ENCODE results near the gene FOXP1. TPM values are rescaled to one million over a fixed set of nuclear protein-coding genes. Genes with fewer than 3 reads are reported as not detected.

The FOXP1 gene
- total and polyA plus RNA-seq, 8 donors = 12.3 to 215 (median 117) TPM

GRCh38 chr3:71330909-71331308 is 252.6 kb downstream of the FOXP1 start:
- WGBS, 5 donors = 90 to 98% (median 94%) methylated on average over 10 to 18 of the region's 18 CpGs
- H3K9me3 ChIP-seq = no peaks in the 10 kb centered on the region
- H3K36me3 ChIP-seq = peaks cover 0 to 13% (median 8%) of the 10 kb centered on the region in 4 donors
- H3K27me3 ChIP-seq = no peaks in the 10 kb centered on the region
- H3K4me1 ChIP-seq = peaks cover 0 to 9% (median 0%) of the 10 kb centered on the region in 4 donors
- TF ChIP-seq EP300 (IDR thresholded peaks at IDR 0.05) (no peak), POLR2A (IDR thresholded peaks at IDR 0.05) (no peak), CTCF (IDR thresholded peaks at IDR 0.05) (no peak), POLR2AphosphoS5 (IDR thresholded peaks at IDR 0.05) (no peak)
- H3K27ac ChIP-seq = no peak overlapping the region
- intact Hi-C loops (cut with DNase I; ENCODE audit: low total_unique reads) = no loop called here
- no peak overlapping the region for H3K4me3 ChIP-seq
- no peak for DNase-seq

GRCh38 chr3:71330505-71330904 is 253.0 kb downstream of the FOXP1 start:
- peaks cover 0 to 11% (median 0%) of the 10 kb centered on the region in 4 donors for H3K4me1 ChIP-seq
- WGBS, 5 donors = 93 to 99% (median 95%) methylated on average over 1 of the region's 1 CpG
- no peaks in the 10 kb centered on the region for H3K27me3 ChIP-seq
- no peak overlapping the region for H3K27ac ChIP-seq
- intact Hi-C loops (cut with DNase I; ENCODE audit: low total_unique reads) = no loop called here
- no peak for DNase-seq
- peaks cover 0 to 13% (median 8%) of the 10 kb centered on the region in 4 donors for H3K36me3 ChIP-seq
- no peak overlapping the region for H3K4me3 ChIP-seq
- no peaks in the 10 kb centered on the region for H3K9me3 ChIP-seq
- TF ChIP-seq EP300 (IDR thresholded peaks at IDR 0.05) (no peak), POLR2AphosphoS5 (IDR thresholded peaks at IDR 0.05) (no peak), CTCF (IDR thresholded peaks at IDR 0.05) (no peak), POLR2A (IDR thresholded peaks at IDR 0.05) (no peak)

GRCh38 chr3:71329817-71330216 is 253.7 kb downstream of the FOXP1 start:
- intact Hi-C loops (cut with DNase I; ENCODE audit: low total_unique reads) = no loop called here
- no peaks in the 10 kb centered on the region for H3K9me3 ChIP-seq
- no peaks in the 10 kb centered on the region for H3K27me3 ChIP-seq
- no peak for DNase-seq
- WGBS, 5 donors = 45 to 67% (median 59%) methylated on average over 1 of the region's 1 CpG
- H3K27ac ChIP-seq = no peak overlapping the region
- H3K36me3 ChIP-seq = peaks cover 0 to 13% (median 8%) of the 10 kb centered on the region in 4 donors
- H3K4me1 ChIP-seq = peaks cover 0 to 11% (median 0%) of the 10 kb centered on the region in 4 donors
- no peak overlapping the region for H3K4me3 ChIP-seq
- TF ChIP-seq CTCF (IDR thresholded peaks at IDR 0.05) (no peak), POLR2AphosphoS5 (IDR thresholded peaks at IDR 0.05) (no peak), EP300 (IDR thresholded peaks at IDR 0.05) (no peak), POLR2A (IDR thresholded peaks at IDR 0.05) (no peak)

GRCh38 chr3:71328926-71329325 is 254.6 kb downstream of the FOXP1 start:
- no peak overlapping the region for H3K4me3 ChIP-seq
- peaks cover 0 to 13% (median 6%) of the 10 kb centered on the region in 4 donors for H3K36me3 ChIP-seq
- DNase-seq = no peak
- H3K27me3 ChIP-seq = no peaks in the 10 kb centered on the region
- H3K27ac ChIP-seq = no peak overlapping the region
- 91 to 98% (median 96%) methylated on average over 5 to 8 of the region's 8 CpGs for WGBS, 5 donors
- TF ChIP-seq EP300 (IDR thresholded peaks at IDR 0.05) (no peak), POLR2AphosphoS5 (IDR thresholded peaks at IDR 0.05) (no peak)
- intact Hi-C loops (cut with DNase I; ENCODE audit: low total_unique reads) = no loop called here
- H3K4me1 ChIP-seq = peaks cover 0 to 11% (median 0%) of the 10 kb centered on the region in 4 donors
- no peaks in the 10 kb centered on the region for H3K9me3 ChIP-seq

- no peak overlapping the region for H3K27ac ChIP-seq
- H3K4me3 ChIP-seq = no peak overlapping the region
- intact Hi-C loops (cut with DNase I; ENCODE audit: low total_unique reads) = no loop called here
- TF ChIP-seq EP300 (IDR thresholded peaks at IDR 0.05) (no peak), POLR2A (IDR thresholded peaks at IDR 0.05) (no peak), CTCF (IDR thresholded peaks at IDR 0.05) (no peak), POLR2AphosphoS5 (IDR thresholded peaks at IDR 0.05) (no peak)
- peaks cover 0 to 11% (median 0%) of the 10 kb centered on the region in 4 donors for H3K4me1 ChIP-seq
- no peak for DNase-seq
- 46 to 71% (median 57%) methylated on average over 4 of the region's 4 CpGs for WGBS, 5 donors
- no peaks in the 10 kb centered on the region for H3K9me3 ChIP-seq
- peaks cover 0 to 13% (median 4%) of the 10 kb centered on the region in 4 donors for H3K36me3 ChIP-seq
- H3K27me3 ChIP-seq = no peaks in the 10 kb centered on the region
Measured at GRCh38 chr3:71327936-71328335, 255.6 kb downstream of the FOXP1 start.
